IMR-90 (cell line): ENCODE measurements around the gene PLCG1.

ENCODE experiments used
- CTCF ChIP-seq: conservative IDR thresholded peaks from 2 replicates; pipeline ENCODE4 v1.5.1; 2012; ENCODE audit warnings: mild to moderate bottlenecking, low read depth, low read length, improper control_type of control experiment
- POLR2A ChIP-seq: IDR thresholded peaks from 2 replicates; pipeline ENCODE4 v1.6.1; 2012; ENCODE audit warnings: mild to moderate bottlenecking, low read depth, low read length

GRCh38 chr20:41205313-41205712, 68.0 kb downstream of the PLCG1 start:
- TF ChIP-seq CTCF (no peak), POLR2A (no peak)
